Osteoblast (primary cell): ENCODE measurements around the gene ADAMTS2. TPM values are rescaled to one million over a fixed set of nuclear protein-coding genes. Genes with fewer than 3 reads are reported as not detected.

Experiments
- DNase-seq: peaks from one replicate; pipeline ENCODE4 v3.0.0; 2011; ENCODE audit warnings: low spot score, mixed read lengths; ENCODE audit not compliant: insufficient read length; ENCODE audit errors: missing footprints
- H2AFZ ChIP-seq: 2 replicates; pipeline ENCODE4 v1.6.0; 2011; ENCODE audit warnings: mild to moderate bottlenecking, low read length
- H3K27ac ChIP-seq: 2 replicates; pipeline ENCODE4 v1.5.1; 2011; ENCODE audit warnings: mild to moderate bottlenecking, low read depth, low read length, moderate library complexity
- H3K27me3 ChIP-seq: 2 replicates; pipeline ENCODE4 v1.6.0; 2012; ENCODE audit warnings: mild to moderate bottlenecking, control low read depth, inconsistent platforms, low read length, moderate library complexity; ENCODE audit not compliant: insufficient read depth
- H3K36me3 ChIP-seq: 2 replicates; pipeline ENCODE4 v1.5.1; 2011; ENCODE audit warnings: mild to moderate bottlenecking, low read length, control low read depth, moderate library complexity; ENCODE audit not compliant: insufficient read depth
- H3K4me1 ChIP-seq: 2 replicates; pipeline ENCODE4 v1.5.1; 2011; ENCODE audit warnings: mild to moderate bottlenecking, low read length, control low read depth, moderate library complexity; ENCODE audit not compliant: insufficient read depth
- H3K4me2 ChIP-seq: 2 replicates; pipeline ENCODE4 v1.6.0; 2011; ENCODE audit warnings: mild to moderate bottlenecking, low read length; ENCODE audit not compliant: insufficient read depth
- H3K4me3 ChIP-seq: fragments of 200-600 bp; sonication (generic); 3 replicates; pipeline ENCODE4 v1.5.1; 2012; ENCODE audit warnings: mild to moderate bottlenecking, low read length, inconsistent platforms; ENCODE audit not compliant: insufficient read depth
- H3K79me2 ChIP-seq: 2 replicates; pipeline ENCODE4 v1.6.0; 2012; ENCODE audit warnings: mild to moderate bottlenecking, low read length, control low read depth, inconsistent platforms; ENCODE audit not compliant: insufficient read depth
- H3K9me3 ChIP-seq: 2 replicates; pipeline ENCODE4 v1.5.1; 2011; ENCODE audit warnings: low read depth, low read length, control low read depth
- H4K20me1 ChIP-seq: 2 replicates; pipeline ENCODE4 v1.6.0; 2012; ENCODE audit warnings: mild to moderate bottlenecking, low read length, control low read depth; ENCODE audit not compliant: insufficient read depth
- total RNA-seq: library from RNA; depleted of rRNA; stranded (reverse); fragments of >200 nt; gene quantifications from 2 replicates; pipeline ENCODE4 v1.2.3, GENCODE V29; 2012
- TF ChIP-seq, protein P1 (sequence below): IDR thresholded peaks from 2 replicates; pipeline ENCODE4 v1.5.1; 2011; ENCODE audit warnings: mild to moderate bottlenecking, low read depth, low read length, moderate library complexity; ENCODE audit errors: extremely low read depth

ADAMTS2 gene
- total RNA-seq, 1 donor = 144 TPM

DNA sequence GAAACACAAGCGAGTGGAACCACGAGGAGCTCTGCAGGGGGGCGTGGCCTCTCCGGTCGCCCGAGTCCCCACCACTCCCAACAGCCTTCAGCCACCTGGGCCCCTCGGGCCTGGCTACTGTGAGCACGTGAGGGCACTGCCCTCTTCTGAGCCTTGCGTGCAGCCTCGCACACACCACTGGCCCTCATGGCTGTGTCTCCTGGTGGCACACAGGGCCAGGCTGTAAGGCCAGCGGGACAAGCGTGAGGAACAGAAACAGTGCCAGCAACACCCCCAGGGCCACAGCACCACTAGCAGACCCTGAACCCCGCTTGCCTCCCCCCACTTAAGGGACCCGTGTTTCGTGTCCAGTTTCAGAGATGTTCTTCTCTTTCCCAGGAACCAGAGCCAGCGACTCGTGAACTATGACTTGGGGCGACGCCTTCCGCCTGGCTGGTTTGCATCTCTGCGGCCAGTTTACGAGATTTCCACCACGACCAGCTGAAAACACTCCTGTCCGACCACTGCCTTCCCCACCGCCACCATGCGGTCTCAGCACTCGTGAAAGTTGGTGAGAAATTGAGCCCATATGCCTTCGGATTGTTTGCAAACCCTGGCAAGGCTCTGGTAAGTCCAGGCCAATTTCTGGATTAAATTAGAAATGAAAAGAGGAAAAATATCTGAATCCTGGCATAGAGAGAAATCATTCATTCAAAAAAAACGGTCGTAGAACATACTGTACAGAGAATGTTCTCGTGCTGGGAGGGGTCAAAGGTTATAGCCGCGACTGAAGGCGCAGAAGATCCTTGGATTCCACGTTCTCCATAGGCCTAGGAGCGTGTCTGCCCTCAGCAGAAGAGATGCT, 149.5 kb downstream of the ADAMTS2 start:
- no peak overlapping the region for H3K27ac ChIP-seq
- TF ChIP-seq, protein P1, sequence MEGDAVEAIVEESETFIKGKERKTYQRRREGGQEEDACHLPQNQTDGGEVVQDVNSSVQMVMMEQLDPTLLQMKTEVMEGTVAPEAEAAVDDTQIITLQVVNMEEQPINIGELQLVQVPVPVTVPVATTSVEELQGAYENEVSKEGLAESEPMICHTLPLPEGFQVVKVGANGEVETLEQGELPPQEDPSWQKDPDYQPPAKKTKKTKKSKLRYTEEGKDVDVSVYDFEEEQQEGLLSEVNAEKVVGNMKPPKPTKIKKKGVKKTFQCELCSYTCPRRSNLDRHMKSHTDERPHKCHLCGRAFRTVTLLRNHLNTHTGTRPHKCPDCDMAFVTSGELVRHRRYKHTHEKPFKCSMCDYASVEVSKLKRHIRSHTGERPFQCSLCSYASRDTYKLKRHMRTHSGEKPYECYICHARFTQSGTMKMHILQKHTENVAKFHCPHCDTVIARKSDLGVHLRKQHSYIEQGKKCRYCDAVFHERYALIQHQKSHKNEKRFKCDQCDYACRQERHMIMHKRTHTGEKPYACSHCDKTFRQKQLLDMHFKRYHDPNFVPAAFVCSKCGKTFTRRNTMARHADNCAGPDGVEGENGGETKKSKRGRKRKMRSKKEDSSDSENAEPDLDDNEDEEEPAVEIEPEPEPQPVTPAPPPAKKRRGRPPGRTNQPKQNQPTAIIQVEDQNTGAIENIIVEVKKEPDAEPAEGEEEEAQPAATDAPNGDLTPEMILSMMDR = no peak
- H3K9me3 ChIP-seq = no peaks in the 10 kb centered on the region
- no peaks in the 10 kb centered on the region for H3K4me1 ChIP-seq
- no peak overlapping the region for H2AFZ ChIP-seq
- no peaks in the 10 kb centered on the region for H3K27me3 ChIP-seq
- peaks cover 52% of the 10 kb centered on the region for H3K79me2 ChIP-seq
- no peak overlapping the region for H3K4me2 ChIP-seq
- H3K36me3 ChIP-seq = peaks cover 24% of the 10 kb centered on the region
- H3K4me3 ChIP-seq = no peak overlapping the region
- peaks cover 61% of the 10 kb centered on the region for H4K20me1 ChIP-seq
- DNase-seq = peak; percentile 79

DNA sequence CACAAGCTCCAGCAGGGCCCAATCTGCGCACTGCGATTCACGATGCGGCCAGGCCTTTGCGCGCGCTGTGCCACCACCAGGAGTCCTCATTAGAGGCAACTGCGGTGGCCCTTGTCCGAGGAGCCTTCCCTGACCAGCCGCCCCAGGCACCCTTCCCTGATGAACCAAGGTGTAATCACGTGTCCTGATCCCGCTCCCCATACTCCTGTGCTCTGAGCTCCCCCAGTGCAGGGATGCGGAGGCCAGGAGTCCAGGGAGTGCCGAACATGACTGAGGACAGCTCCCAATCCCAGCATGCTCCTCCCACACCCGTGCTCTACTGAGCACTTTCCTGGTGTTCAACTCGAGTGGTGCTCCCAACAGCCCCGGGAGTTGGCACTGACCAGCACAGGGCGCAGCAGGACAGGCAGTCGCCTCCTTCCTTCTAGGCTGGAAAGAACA, 150.3 kb downstream of the ADAMTS2 start:
- H3K9me3 ChIP-seq = no peaks in the 10 kb centered on the region
- H3K27me3 ChIP-seq = no peaks in the 10 kb centered on the region
- no peak overlapping the region for H2AFZ ChIP-seq
- DNase-seq = peak; percentile 65
- H3K79me2 ChIP-seq = peaks cover 49% of the 10 kb centered on the region
- peaks cover 24% of the 10 kb centered on the region for H3K36me3 ChIP-seq
- H3K27ac ChIP-seq = no peak overlapping the region
- H3K4me2 ChIP-seq = no peak overlapping the region
- TF ChIP-seq, protein P1 = no peak
- no peak overlapping the region for H3K4me3 ChIP-seq
- peaks cover 56% of the 10 kb centered on the region for H4K20me1 ChIP-seq
- H3K4me1 ChIP-seq = no peaks in the 10 kb centered on the region

DNA sequence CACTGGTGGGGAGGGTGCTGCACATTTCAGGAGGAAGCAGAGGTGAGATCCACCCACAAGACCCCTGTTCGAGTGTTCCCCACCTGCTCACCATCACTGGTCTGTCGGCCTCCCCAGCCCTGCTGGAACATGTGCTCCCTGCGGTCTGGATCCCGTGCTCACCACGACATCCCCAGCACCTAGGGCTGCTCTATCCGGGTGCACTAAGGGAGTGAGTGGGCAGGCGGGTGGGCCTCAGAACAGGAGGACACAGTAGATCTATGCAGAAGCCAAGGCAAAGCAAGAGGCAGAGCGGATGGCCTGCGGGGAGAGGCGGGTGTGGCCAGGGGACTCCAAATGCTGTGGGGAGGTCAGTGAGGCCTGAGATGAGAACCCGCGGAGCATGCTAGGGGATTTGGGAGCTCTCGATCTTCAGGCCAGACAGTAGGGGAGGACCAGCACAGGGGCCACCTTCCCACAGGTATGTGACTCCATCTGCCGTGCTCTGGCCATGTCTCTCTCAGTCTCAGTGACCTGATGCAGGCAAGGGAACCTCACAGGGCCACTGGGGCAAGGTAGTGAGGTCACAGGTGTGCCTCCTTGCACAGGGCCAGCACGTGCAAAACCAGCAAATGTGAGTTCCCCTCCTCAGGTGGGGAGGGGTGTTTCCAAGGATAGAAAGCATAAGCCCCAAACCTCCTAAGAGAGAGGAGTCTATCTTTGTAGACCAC, 150.9 kb downstream of the ADAMTS2 start:
- H3K27me3 ChIP-seq = no peaks in the 10 kb centered on the region
- peak; percentile 53 for DNase-seq
- no peak overlapping the region for H3K4me2 ChIP-seq
- H3K4me1 ChIP-seq = no peaks in the 10 kb centered on the region
- no peak overlapping the region for H3K27ac ChIP-seq
- H3K9me3 ChIP-seq = no peaks in the 10 kb centered on the region
- H3K4me3 ChIP-seq = no peak overlapping the region
- H2AFZ ChIP-seq = no peak overlapping the region
- H3K36me3 ChIP-seq = peaks cover 23% of the 10 kb centered on the region
- peaks cover 44% of the 10 kb centered on the region for H3K79me2 ChIP-seq
- peaks cover 51% of the 10 kb centered on the region for H4K20me1 ChIP-seq
- TF ChIP-seq, protein P1 = no peak

DNA sequence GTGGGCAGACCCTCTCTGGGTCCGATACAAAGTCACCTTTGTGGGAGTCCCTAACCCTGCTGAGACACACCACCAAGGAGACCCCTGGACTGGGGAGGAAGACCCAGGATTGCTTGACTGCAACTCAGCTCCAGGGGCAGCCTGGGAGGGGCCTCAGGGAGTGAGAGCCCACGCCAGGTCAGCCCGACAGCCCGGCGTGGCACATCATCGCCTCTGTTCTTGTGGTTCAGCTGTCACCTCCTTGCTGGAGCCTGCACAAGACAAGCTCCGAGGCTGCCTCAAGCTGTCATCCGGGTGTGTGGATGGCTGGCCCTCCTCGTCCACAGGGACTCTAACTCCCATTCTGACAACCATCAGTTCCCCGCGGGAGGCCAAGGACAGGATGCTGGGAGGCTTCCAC, 151.5 kb downstream of the ADAMTS2 start:
- peaks cover 22% of the 10 kb centered on the region for H3K36me3 ChIP-seq
- peak; percentile 62 for DNase-seq
- no peak overlapping the region for H3K27ac ChIP-seq
- H3K9me3 ChIP-seq = no peaks in the 10 kb centered on the region
- no peaks in the 10 kb centered on the region for H3K4me1 ChIP-seq
- no peak overlapping the region for H3K4me3 ChIP-seq
- no peak overlapping the region for H3K4me2 ChIP-seq
- no peaks in the 10 kb centered on the region for H3K27me3 ChIP-seq
- peaks cover 40% of the 10 kb centered on the region for H3K79me2 ChIP-seq
- H2AFZ ChIP-seq = no peak overlapping the region
- H4K20me1 ChIP-seq = peaks cover 45% of the 10 kb centered on the region
- TF ChIP-seq, protein P1 = no peak
